Measurements from ENCODE around the gene TAC4. TPM values are rescaled to one million over a fixed set of nuclear protein-coding genes. Genes with fewer than 3 reads are reported as not detected.

The TAC4 gene
- total and polyA plus RNA-seq, 2 experiments from 2014 or later, result 0.78 TPM; not detected in 1

GRCh38 chr17:49842846-49843245 is 5.0 kb downstream of the TAC4 start:
- no peaks in the 10 kb centered on the region for H3K9me3 ChIP-seq (ENCODE audit: low read depth)
- H3K27ac ChIP-seq, result no peak overlapping the region
- peaks cover 18% of the 10 kb centered on the region for H3K4me1 ChIP-seq (ENCODE audit: low read depth)
- no peak overlapping the region for H3K4me3 ChIP-seq
- H3K36me3 ChIP-seq, result peaks cover 6% of the 10 kb centered on the region
- no peaks in the 10 kb centered on the region for H3K27me3 ChIP-seq
- DNase-seq (ENCODE audit: low read depth in 1 of 2, low spot score in 1 of 2), result no peak
- TF ChIP-seq CTCF (IDR thresholded peaks at IDR 0.05; ENCODE audit: low read depth, low read length), result no peak

DNA sequence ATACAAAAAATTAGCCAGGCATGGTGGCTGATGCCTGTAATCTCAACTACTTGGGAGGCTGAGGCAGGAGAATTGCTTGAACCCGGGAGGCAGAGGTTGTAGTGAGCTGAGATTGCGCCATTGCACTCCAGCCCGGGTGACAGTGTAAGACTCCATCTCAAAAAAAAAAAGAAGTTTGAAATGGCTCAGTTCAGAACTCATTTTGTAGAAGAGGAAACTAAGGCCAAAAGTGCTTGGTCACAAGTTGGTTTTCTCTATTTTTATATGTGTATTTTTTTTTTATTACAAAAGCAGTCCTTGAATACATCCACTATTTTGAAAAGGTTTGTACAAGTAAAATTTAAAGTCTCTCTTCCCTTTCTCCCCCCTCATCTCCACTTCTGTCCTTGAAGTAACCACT is 5.5 kb downstream of the TAC4 start:
- Histone ChIP-seq H3K36me3 (peaks cover 6% of the 10 kb centered on the region), H3K27ac (no peak overlapping the region), H3K9me3 (ENCODE audit: low read depth) (no peaks in the 10 kb centered on the region), H3K27me3 (no peaks in the 10 kb centered on the region), H3K4me1 (ENCODE audit: low read depth) (peaks cover 18% of the 10 kb centered on the region), H3K4me3 (no peak overlapping the region)
- DNase-seq (ENCODE audit: low read depth in 1 of 2, low spot score in 1 of 2), result no peak
- TF ChIP-seq CTCF (IDR thresholded peaks at IDR 0.05; ENCODE audit: low read depth, low read length), result no peak

GRCh38 chr17:49841548-49841947 is 6.3 kb downstream of the TAC4 start:
- H3K4me1 ChIP-seq (ENCODE audit: low read depth), result peaks cover 18% of the 10 kb centered on the region
- no peaks in the 10 kb centered on the region for H3K27me3 ChIP-seq
- H3K36me3 ChIP-seq, result peaks cover 6% of the 10 kb centered on the region
- peak; percentile 19 for TF ChIP-seq CTCF (IDR thresholded peaks at IDR 0.05; ENCODE audit: low read depth, low read length)
- H3K9me3 ChIP-seq (ENCODE audit: low read depth), result no peaks in the 10 kb centered on the region
- no peak overlapping the region for H3K27ac ChIP-seq
- no peak for DNase-seq (ENCODE audit: low read depth in 1 of 2, low spot score in 1 of 2)
- H3K4me3 ChIP-seq, result no peak overlapping the region

DNA sequence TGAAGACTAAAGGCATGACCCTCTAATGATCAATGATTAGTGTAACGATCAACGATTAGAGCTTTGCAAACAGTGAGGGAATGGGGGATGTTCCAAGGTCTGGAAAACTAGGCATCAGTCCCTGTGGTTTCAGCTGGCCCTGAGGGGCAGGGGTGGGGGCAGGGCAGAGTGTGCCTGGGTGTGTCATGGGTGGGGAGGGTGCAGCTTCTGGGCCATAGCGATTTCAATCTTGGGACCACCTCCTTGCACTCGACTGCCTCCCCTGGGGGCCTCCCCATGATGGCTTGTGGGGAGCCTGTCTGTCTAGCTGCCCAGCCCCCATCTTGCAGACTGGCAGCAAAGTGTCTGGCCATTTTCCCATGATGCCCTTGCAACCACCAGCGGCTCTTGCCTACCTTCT is 8.4 kb downstream of the TAC4 start:
- peaks cover 6% of the 10 kb centered on the region for H3K4me1 ChIP-seq (ENCODE audit: low read depth)
- H3K27me3 ChIP-seq, result no peaks in the 10 kb centered on the region
- peak overlapping the region; percentile 62 for H3K27ac ChIP-seq
- no peak overlapping the region for H3K4me3 ChIP-seq
- TF ChIP-seq CTCF (IDR thresholded peaks at IDR 0.05; ENCODE audit: low read depth, low read length), result no peak
- no peaks in the 10 kb centered on the region for H3K9me3 ChIP-seq (ENCODE audit: low read depth)
- peaks cover 7% of the 10 kb centered on the region for H3K36me3 ChIP-seq
- DNase-seq (ENCODE audit: low read depth in 1 of 2, low spot score in 1 of 2), result no peak

DNA sequence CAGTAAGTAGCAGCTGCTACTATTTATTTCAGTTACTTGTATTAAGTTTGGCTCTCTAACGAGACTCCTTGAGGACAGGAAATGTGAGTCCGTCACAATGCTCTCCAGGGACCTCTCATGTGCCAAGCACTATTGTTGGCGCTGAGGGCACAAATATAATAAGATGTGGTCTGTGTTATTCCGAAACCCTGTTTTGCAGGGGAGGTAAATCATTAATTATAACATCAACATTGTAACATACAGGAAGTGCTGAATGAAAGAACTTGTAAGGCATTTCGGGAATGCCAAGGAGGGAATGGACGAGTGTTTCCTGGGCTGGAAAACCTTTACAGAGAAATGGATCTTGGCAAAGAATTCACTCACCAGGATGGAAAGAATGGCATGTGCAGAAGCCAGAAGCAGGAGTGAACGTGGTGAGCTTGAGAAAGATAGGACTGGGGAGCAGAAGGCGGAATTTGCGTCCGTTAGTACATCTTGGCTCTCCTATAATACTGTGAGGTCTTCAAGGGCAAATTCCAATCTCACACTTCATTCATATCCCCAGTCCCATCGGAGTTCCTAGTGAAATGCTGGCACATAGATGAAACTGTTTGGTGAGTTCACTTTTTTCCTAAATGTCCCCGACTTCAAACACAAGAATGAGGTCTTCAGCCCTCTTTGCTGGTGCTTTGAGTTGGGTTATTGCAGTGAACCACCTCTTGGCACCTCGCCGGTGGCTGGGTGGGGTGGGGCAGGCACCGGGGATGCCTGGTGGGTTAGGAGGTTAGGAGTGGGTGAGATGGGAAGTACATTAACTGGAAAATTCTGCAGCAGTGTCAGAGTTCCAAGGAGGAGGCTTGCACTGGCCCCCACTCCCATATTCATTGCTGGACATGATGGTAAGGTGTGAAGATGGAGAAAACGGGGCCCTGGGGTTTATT is 11.5 kb downstream of the TAC4 start:
- Histone ChIP-seq H3K27ac (no peak overlapping the region), H3K27me3 (no peaks in the 10 kb centered on the region), H3K36me3 (peaks cover 9% of the 10 kb centered on the region), H3K4me1 (ENCODE audit: low read depth) (peaks cover 6% of the 10 kb centered on the region), H3K9me3 (ENCODE audit: low read depth) (no peaks in the 10 kb centered on the region), H3K4me3 (no peak overlapping the region)
- no peak for TF ChIP-seq CTCF (IDR thresholded peaks at IDR 0.05; ENCODE audit: low read depth, low read length)
- peak in 1 of 2 donors; percentile 85 for DNase-seq (ENCODE audit: low read depth in 1 of 2, low spot score in 1 of 2)

All from cardiac muscle cell (in vitro differentiated cells and primary cell).